Hematopoietic multipotent progenitor cell (in vitro differentiated cells): ENCODE results near the gene CALD1. TPM values are rescaled to one million over a fixed set of nuclear protein-coding genes. Genes with fewer than 3 reads are reported as not detected.

ENCODE experiments used
- DNase-seq, 3 donors: peaks; one replicate each; pipeline ENCODE4 v3.0.0-alpha.2; 2011 to 2015; ENCODE audit warnings: low read depth in 2 of 3, low spot score in 2 of 3
- total RNA-seq: library from RNA; depleted of rRNA; stranded (reverse); fragments of >200 nt; gene quantifications from one replicate; pipeline ENCODE4 v1.2.3, GENCODE V29; 2012

CALD1 gene
- total RNA-seq, 1 donor: under 0.01 TPM

DNA sequence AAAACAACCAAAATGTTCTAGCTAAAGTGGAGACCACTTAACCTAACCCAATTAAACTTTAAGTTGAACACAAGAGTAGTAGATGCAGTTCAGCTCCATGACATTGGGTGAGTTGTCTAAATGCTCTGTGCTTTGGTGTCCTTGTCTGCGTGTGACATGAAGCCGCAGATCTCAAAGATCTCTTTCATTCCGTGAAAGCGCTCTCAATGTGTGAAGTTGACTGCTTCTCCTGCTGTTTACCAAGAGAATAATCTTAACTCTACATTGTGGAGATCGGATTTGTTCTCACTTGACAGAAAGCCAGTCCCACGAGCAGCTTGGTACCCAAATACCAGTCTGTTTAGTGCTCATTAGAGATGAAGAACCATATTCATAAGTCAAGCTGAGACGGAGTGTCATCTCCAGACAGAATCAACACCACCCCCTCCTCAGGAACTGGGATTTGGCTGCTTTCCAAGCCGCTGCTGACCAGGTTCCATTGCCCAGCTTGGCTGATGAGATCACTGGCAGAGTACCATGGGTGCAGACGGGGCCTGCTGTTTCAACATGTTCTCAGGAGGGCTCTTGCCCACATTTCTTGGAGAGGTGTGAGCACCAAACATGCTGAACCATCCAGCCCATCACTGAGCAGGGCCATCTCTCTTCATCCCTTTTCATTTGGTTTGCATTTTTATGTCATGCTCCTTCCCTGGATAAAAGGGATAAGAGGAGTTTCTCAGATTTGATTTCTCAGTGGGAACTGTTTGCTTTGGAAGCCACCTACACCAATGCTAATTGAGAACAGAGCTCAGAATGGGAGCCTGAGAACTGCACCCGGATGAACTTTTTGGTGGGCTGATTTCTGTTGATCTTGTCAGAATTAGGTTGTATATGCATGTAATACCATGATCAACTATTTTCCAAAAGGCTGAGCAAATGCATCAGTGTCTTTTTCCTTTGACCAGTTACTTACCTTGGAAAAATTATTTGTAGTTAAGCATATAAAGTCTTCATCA, 111.1 kb downstream of the CALD1 start:
- DNase-seq: no peak

DNA sequence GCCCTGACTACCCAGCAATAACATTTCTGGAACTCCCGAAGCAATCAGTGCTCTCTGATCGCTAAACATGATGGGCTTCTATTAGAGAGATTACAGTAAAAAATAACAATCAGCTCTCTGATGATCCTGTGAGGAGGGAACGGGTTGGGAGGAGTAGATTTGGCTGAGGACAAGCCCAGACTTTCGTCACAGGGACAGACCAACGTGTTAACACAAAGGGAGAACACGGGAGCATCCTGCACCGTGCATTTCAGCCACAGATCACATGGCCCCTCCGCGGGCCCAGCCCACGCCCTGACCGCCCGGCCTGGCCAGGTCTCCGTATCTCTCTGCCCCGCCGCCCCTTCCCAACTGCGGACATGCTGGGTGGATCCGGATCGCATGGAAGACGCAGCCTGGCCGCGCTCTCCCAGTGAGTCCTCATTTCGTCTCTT, 111.8 kb downstream of the CALD1 start:
- DNase-seq: no peak

DNA sequence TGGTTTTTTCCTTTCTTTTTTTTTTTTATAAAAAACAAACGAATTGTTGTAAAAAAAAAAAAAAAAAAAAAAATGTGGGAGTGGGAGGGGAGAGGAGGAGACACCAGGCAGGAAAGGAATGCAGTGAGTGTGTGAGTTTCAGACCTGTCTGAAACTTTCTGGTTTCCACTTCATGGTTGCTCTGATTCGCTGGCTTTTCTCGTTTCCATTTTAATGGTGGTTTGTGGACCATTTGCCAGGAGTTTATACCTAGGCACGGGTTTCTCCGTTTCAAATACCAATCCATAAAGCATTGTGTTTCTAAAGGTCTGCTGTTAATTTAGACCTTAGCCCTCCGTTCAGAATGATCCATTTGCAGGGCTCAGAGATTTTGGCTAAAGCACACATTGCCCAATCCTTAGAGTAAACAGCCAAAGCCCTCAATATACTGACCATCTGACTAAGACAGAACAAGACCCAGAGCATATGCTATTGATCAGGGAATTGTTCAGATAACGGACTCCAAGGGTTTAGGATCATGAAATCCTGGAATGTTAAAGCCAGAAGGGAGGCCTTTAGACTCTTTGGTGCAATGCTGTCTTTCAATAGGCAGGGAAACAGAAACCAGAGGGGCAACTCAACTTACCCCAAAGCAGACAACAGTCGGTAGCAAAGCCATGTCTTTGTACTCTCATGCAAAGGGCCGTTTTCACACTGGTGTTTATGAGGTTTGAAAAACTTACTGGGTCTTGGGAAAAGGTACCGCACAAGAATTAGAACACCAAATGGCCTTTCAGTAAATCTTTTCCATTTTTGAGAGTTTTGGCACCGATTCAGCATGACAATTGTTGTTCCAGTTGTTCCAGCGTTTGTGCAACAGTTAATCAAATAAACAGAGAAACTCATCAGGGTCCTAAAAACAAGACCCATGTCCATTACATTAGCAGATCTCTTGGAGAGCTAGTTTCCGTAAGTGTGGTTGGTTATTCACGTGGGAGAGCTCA, 112.6 kb downstream of the CALD1 start:
- DNase-seq: no peak

DNA sequence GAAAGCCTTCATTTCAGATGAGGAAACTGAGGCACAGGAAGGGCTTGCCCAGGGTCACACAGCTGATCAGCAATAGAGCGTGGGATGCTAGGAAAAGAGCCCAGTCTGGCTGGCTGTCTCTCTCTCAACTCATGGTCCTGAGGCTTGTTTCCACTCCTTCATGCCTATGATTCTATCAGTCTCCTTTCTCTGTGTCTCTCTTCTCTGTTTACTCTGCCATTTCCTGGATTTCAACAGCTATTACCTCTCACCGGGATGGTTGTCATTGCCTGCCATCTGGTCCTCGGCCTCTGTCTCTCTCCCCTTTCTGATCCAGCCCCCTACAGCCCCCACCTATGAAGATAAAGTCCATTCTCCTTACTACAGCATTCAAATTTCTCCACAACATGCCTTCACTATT, 113.5 kb downstream of the CALD1 start:
- DNase-seq: no peak

DNA sequence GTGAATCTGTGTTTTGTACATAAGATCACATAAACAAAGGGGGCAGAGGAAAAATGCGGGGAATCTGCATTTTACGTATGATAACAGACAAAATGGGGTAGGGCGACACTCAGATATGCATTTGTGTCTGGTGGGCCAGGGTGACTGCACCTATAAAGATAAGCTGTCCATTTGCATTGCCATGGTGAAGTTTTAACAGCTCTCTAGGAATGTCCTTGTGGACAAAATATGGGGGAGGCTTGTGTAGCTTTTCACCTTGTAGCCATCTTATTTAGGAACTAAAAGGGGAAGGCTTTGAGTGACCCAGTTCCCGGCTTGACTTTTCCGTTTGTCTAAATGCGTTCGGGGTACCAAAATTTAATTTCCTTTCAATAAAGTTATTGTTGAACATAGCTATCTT, 114.5 kb downstream of the CALD1 start:
- DNase-seq: no peak

DNA sequence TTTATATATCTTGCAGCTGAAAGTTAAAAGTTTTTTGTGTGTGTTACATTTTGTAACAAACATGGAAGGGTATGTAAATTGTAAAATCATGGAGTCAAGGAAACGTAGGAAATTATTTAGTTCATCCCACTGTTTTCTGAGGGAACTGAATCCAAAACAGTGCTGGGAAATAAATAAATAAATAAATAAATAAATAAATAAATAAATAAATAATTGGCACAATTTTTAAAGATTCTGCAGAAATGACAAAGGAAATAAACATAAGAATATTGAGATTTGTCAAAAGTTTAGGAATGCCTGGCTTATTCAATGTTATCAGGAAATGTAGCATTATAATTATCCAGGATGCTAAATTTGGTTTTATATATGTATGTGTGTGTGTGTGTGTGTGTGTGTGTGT, 115.5 kb downstream of the CALD1 start:
- no peak for DNase-seq

DNA sequence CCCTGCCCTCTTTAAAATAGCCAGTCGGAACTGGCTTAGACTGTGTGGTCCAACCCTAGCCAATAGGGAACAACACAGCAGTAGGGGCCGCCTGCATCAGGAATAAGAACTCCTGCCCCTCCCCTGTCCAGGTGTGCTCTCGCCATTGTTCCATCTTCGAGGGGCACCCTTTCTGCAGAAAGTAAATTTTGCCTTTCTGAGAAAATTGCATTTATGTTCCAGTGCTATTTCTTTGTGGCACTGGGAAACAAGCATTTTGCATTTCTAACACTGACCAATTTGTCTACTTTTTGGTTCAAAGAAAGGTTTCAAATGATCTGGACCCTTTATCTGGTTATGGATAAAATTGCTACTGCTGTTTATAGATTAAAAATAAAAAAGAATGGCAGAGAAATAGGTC, 116.6 kb downstream of the CALD1 start:
- DNase-seq: no peak

DNA sequence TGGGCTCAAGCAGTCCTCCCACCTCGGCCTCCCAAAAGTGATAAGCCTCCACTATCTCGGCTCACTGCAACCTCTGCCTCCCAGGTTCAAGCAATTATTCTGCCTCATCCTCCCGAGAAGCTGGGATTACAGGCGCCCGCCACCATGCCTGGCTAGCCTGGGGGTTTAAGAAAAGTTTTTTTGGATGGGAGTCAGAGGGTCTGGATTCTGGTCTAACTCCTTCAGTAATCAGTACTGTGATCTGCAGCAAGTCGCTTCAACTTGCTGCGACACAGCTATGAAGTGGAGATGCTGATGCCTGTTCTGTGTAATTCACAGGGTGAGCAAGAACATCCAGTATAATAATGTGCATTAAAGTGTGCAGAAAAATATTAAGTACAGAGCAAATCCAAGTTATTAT, 118.5 kb downstream of the CALD1 start:
- no peak for DNase-seq

DNA sequence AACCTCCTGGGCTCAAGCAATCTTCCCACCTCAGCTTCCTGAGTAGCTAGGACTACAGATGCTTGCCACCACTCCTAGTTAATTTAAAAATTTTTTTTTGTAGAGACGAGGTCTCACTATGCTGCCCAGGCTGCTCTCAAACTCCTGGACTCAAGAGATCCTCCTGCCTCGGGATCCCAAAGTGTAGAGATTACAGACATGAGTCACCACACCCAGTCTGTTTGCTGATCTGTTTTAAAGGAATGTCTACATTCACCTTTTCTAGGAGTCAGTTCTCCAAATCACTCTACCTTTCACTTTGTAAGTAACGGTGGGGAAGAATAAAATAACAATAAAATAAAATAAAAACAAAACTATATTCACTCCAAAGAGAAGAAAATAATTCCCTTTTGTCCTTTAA, 120.3 kb downstream of the CALD1 start:
- DNase-seq: no peak

DNA sequence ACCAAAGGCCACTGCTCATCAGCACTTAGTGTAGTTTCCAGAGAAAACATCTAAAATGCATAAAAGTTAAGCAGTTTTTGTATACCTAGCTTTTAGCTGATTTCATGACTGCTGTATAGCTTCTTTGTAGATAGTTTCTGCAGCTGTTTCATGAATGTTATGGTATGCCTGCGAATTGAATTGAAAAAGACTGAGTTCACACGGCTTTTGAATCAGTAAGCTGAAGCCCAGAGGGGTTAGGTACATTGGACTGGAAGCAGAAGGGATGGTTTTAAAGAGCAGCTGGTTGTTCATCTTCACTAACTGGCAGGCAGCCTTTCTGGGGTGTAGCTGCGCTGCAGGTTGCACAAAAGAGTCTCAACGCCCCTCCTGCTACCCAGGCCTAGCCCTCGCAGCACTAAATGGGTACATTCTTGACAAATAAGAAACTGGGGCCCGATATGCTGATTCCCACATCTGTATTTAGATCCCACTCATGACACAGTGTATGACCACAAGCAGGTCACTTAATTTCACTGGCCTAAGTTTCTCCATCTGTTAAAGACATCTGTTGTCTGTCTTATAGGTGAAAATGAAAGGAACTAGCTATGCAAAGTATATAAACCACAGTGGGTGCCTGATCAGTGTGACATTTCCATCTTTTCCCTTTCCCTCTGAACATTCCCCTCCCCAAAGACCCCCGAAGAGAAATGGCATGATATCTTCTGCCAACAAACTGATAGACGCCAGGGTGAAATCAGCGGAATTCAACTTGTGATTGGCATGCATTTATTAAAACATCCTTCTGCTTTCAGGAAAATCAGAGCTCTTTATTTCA, 120.9 kb downstream of the CALD1 start:
- no peak for DNase-seq

DNA sequence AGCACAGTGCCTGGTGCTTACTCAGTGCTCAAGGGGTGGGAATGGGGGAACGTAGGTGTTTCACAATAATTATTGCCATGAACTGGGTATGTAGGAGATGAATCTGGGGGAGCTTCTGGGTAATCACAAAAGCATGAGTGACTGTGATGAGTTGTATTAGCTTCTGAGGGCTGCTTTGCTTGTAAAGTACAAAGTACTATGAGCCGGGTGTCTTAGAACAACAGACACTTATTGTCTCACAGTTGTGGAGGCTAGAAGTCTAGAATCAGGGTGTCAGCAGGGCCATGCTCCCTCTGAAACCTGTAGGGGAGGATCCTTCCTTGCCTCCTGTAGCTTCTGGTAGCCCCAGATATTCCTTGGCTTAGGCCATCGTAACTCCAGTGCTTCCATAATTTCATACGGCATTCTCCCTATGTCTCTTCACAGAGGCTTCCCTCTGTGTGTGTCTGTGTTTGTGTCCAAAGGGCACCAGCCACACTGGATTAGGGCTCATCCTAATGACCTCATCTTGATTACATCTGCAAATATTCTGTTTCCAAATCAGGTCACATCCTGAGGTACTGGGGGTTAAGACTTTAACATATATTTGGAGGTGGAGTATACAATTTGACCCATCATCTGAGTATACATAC, 122.1 kb downstream of the CALD1 start:
- DNase-seq: no peak

DNA sequence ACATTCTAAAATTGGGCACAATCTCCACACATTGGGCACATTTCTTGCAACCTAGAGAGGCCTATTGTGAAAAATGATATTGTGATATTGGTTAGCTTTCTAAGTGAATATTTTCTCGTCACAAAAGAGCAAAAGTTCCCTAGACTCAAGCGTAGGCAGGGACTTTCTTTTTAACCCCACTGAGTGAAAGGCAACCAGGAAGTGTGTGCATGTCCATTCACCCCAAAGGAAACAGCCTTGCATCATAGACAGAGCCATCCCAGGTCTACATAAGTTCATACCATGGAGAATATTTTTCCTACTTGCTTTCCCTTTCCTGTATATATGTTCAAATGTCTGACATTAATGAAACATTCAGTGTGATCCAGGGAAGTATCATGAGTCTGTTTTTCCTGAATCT, 122.6 kb downstream of the CALD1 start:
- no peak for DNase-seq

DNA sequence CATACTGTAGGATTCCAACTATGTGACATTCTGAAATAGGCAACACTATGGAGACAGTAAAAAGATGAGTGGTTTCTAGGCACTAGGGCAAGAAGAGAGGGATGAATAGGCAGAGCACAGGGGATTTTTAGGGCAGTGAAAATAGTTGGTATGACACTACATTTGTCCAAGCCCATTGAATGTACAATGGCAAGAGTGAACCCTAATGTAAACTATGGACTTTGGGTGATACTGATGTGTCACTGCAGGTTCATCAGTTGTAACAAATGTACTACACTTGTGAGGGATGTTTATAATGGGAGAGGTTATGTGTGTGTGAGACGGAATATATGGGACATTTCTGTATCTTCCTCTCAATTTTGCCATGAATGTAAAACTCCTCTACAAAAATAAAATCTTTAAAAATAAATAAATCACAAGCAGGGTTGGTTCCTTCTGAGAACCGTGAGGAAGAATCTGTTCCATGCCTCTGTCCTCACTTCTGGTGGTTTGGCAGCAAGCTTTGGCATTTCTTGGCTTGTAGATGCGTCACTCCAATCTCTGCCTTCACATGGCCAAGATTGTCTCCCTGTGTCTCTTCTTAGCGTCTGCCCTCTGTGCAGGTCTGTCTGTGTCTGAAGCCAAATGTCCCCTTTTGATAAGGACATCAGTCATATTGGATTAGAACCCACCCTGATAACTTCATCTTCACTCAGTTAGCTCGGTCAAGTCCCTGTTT, 123.8 kb downstream of the CALD1 start:
- DNase-seq: no peak

DNA sequence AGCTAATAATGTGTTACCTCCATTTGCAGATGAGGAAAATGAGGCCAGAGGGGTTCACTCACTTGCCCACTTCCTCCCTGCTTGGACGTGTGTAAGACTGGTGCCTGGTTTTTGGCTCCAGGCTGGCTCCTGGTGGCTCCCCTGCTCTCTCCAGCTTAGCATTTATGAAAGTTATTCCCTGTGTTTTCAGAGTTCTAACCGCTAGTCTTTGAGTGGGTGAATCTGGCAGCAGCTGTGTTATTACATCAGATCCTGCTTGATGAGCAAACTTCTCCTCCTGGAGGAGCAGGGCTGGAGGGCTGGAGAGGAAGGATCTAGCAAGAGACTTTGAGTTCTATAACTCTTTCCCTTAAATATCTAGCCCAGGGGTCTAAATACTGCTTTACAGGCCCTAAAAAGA, 125.9 kb downstream of the CALD1 start:
- no peak for DNase-seq

DNA sequence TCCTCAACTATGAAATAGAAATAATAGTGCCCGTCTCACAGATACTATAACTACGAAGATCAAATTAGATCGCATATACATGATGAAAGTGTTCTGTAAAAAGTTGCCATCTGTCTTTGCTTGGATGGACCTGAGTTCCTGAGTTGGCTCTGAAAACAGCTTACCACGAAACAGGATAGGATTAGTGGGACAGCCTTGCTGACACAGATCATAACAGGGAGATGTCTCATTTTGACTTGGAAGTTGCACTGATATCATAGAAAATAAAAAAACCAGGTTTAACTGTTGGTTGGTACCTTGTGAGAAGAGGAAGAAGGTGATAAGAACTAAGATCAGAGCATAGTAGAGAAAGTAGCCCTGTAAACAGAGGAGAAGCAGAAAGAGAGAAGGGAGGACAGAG, 127.6 kb downstream of the CALD1 start:
- DNase-seq: no peak

DNA sequence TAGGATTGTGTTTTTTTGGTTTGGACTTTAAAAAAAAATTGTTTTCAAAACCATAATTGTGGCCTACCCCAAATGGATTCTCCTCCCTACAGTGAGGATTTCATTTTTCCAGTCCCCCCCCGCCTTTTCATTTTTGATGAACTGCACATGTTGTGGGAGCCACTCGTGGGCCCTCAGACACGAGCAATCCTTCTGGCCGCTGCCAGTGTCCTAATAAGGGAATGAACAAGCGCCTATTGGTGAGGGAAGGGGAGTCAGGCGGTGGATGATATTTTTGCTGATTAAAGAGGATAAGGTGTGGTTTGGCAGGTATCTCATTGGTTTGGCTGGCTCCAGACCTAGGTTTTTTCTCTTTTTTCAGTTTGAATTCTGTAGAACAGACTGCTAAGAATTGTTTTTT, 128.2 kb downstream of the CALD1 start:
- DNase-seq: no peak

DNA sequence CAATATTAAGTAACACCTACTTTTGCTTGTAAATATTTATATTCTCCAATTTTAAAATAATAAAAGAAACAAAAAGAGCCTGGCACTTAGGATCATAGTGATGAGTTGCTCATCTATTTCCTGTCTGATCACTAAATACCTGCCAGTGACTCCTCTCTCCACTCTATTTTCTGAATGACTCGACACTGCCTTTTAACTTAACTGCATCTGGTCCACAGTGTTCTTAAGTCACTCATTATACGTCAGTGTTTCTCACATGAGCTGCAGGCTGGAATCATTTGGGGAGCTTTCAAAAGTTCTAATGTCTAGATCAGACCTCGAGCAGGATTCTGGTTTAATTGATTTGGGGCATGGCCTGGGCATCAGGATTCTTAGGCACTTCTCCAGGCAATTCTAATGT, 128.9 kb downstream of the CALD1 start:
- DNase-seq: no peak

DNA sequence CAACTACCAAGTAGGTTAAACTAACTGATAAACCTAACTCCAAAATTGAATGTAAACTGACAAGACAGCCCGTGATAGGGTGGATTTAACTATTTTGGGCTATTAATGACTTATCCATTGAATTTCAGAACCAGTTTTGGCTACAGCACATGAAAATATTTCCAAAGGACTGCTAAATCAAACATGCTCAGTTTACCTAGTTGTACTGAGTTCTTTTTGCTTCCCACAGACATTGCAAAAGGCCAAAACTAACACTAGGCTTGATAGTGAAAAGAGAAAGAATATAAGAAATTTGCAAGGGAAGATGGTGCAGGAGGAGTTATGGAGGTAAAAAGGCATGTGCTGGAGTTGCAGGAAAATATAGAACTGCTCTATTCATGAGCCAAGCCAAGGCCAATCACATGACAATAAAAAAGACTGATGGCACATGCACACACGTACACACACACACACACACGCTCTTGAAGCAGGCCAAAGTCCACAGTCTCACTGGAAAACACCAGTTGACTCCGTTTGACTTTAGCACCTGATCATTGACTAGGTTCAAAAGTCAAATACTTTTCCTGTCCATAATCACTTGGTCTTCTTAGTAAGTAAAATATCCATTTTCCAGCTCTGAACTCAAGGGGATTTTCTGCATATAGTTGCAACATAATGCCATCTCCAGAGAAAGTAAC, 130.9 kb downstream of the CALD1 start:
- no peak for DNase-seq

DNA sequence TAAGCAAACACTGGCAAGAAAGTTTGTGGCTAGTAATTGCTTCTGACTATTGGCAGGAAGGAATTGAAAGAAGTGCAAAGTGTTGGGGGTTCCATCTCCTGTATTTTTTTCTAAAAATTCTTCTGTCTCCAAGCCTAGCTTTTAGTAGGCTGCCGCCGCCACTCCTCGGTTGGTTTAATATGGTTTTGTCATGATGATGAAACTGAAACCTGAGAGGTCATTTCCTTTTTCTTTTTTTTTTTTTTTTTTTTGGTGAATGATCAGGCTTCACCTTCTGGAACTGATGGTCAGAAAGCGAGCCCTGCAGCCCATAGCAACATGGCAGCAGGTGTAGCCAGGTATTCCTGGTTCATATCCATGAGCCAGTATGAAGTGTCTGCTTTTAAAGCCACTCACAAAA, 131.5 kb downstream of the CALD1 start:
- no peak for DNase-seq
